NT2/D1 (cell line): ENCODE measurements around the gene SUPT7L.

Experiments used
- SUZ12 ChIP-seq: IDR thresholded peaks from 2 replicates; pipeline ENCODE4 v1.6.1; 2011; ENCODE audit not compliant: insufficient read length, insufficient read depth; ENCODE audit errors: extremely low read depth
- YY1 ChIP-seq: IDR thresholded peaks from 2 replicates; pipeline ENCODE4 v1.6.1; 2011; ENCODE audit not compliant: insufficient read length, insufficient read depth
- ZNF274 ChIP-seq: IDR thresholded peaks from 2 replicates; pipeline ENCODE4 v1.6.1; 2011; ENCODE audit warnings: mild to moderate bottlenecking, low read depth, low read length

- TF ChIP-seq ZNF274 (no peak), YY1 (no peak), SUZ12 (no peak)
Observed at GRCh38 chr2:27709960-27710575, 46.7 kb upstream of the SUPT7L start.
